Choroid plexus epithelial cell (primary cell): ENCODE results near the gene CDC14B.

Experiments used
- DNase-seq: peaks from one replicate; pipeline ENCODE4 v3.0.0-alpha.2; 2010; ENCODE audit warnings: low read depth
- H3K4me3 ChIP-seq: 2 replicates; pipeline ENCODE4 v1.5.1; 2011; ENCODE audit warnings: low read depth, mild to moderate bottlenecking, control low read depth, low read length, moderate library complexity
- CTCF ChIP-seq: conservative IDR thresholded peaks from 2 replicates; pipeline ENCODE4 v1.5.1; 2011; ENCODE audit warnings: low read depth, mild to moderate bottlenecking, control low read depth, inconsistent platforms, low read length, moderate library complexity

CDC14B gene

DNA sequence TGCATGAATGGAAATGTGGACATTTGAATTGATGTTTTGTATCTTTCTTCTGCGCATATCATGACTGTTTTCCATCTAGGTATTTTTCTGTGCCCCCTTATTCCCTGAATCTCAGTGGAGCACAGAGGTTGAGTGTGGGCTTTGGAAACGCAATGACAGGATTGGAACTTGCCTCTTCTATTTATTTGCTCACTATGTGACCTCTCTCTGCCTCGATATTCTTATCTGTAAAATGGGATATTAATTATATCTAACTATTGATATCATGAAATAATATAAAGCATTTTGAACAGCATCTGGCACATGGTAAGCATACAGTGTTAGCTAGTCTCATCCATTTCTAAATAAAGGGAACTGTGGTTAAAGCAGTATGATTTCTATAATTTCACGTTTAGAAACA, 143.6 kb downstream of the CDC14B start:
- no peak for DNase-seq
- no peak overlapping the region for H3K4me3 ChIP-seq
- no peak for TF ChIP-seq CTCF

GRCh38 chr9:96467784-96468183, 151.9 kb downstream of the CDC14B start:
- no peak for TF ChIP-seq CTCF
- H3K4me3 ChIP-seq, result no peak overlapping the region
- no peak for DNase-seq

DNA sequence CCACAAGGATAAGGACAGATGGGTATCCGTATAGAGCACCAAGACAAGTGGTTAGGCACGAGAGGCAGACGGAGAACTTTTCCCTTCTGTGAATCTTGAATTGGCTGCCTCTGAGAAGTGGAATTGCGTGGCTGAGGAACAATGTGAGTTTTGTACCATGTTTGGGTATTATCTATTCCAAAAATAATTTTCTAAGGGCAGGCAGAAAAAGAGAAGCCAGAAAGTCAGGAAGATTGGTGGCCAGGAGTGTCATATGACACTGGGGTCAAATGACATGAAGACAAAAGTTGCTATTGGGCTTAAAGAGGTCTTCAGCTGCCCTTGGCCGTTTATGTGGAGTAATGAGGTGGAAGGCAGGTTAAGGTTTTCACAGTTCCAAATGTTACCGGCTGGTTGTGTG, 155.2 kb downstream of the CDC14B start:
- no peak overlapping the region for H3K4me3 ChIP-seq
- no peak for TF ChIP-seq CTCF
- DNase-seq, result no peak

GRCh38 chr9:96462541-96462940, 157.1 kb downstream of the CDC14B start:
- DNase-seq, result no peak
- TF ChIP-seq CTCF, result no peak
- H3K4me3 ChIP-seq, result no peak overlapping the region

DNA sequence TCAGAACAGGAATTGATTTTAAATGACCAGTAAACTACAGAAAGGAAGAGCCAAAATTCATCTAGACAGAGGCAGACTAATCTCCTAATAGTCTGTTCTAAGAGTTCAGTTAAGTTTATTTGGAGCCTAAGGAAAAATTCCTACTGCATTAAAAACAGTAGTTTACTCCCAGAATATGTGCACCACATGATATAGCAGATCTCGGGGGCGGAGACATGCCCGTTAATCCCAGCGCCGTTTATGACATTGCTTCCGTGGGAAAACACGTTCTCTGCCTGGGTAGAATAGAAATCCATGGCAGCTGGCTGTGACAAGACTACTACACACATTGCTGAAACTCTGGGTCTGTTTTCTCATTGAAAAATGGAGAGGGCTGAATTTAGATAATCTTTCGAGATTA, 158.3 kb downstream of the CDC14B start:
- H3K4me3 ChIP-seq, result no peak overlapping the region
- no peak for TF ChIP-seq CTCF
- DNase-seq, result no peak

DNA sequence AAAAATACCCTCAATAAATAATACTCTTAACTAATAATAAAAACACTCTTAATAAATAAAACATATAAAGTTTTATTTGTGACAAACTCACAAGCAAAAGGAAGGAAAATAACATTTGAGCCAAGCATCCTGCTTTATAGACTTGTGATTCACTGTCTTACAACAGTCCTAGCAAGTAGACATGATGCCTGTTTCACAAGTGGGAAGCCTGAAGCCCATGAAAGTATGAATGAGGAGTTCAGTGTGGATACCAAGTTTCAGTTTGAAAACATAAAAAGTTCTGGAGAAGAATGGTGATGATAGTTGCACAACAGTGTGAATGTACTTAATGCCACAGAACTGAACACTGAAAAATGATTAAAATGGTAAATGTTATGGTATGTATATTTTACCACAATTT, 158.8 kb downstream of the CDC14B start:
- H3K4me3 ChIP-seq, result no peak overlapping the region
- no peak for TF ChIP-seq CTCF
- DNase-seq, result peak; percentile 59

- no peak overlapping the region for H3K4me3 ChIP-seq
- no peak for DNase-seq
- TF ChIP-seq CTCF, result no peak
Measured at GRCh38 chr9:96460470-96460869, 159.2 kb downstream of the CDC14B start.
